HG03039 (cell line): ENCODE results near the gene RBL1.

Experiments
- ATAC-seq: cut with Tn5 transposase; IDR thresholded peaks from one replicate; pipeline ENCODE4 v1.9.1; 2021; ENCODE audit warnings: mild to moderate bottlenecking, moderate library complexity; ENCODE audit not compliant: unreplicated experiment

The RBL1 gene

GRCh38 chr20:36951979-36952738 lies 143.6 kb downstream of the RBL1 start:
- ATAC-seq: no peak

DNA sequence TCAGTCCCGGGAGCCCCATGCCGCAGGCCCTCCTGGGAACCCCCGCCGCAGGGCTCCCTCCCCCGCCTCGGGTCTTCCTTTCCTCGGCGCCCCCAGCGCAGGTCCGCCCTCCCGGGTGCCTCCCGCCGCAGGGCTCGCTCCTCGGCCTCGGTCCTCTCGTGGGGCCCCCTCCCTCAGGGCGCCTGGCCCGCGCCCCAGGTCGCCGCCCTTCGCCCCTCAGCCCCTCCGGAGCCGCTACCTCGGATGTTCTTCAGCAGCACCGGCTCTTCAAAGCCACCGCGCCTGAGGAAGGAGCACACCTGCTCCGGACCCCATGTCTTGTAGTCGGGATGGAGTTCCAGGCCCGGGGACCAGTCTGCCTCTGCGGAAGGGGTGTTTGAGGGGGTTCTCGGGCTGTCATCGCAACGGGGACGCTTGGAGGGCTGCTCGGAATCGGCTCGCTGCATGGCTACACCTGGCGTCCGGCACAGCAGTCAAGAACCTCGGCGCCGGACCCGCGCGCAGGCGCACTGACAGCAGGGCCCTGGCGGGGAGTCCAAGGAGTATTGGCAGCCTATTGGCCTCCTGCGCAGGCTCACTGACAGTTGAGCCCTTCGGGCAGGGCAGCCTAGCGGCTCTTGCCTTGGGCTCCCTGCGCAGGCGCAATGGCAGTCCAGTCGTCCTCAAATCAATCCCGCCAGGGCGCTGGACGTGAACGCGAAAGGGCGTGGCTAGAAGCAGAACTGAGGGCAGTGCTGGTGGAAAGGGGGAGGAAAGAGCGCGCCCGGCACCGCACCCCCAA lies 144.4 kb downstream of the RBL1 start, which contains the start of gene SAMHD1:
TSS of gene SAMHD1 (minus strand) at position 511 of the 781 bp plus-strand sequence. CDS start at position 446, 65 bp downstream.
- peak; percentile 81 for ATAC-seq

DNA sequence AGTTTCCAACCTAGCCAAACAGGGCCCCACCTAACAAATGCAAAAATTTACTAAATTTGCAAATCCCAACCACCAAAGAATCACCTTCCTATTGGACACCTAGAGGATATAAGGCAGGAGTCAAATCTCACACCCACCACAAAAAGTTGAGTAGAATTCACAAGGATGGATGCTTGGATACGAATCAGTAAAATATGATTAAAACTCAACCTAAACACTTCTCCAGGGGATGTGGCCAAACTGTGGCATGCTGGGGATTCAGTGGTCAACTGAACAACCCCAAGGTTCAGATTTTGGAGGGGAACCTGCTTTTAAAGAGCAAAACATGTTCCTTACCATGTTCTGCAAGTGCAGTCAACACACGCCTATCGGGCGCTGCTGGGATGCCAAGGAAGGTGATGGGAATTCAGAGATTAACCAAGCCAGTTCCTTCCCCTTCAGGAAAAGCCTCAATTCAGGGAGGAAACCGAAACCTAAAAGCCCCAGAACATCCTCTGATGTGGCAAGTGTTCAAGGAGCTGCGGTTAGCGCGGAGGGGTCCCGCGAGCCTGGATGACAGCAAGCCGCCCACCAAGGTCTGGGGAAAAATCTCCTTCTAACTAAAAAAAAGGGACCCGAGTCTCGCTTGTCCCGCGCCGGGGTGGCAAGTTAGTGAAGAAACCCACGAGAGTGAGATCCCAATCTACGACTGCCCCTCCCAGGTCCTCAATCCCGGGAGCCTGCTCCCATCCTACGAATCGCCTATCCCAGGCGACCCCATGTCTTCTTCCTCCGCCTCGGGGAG lies 145.2 kb downstream of the RBL1 start:
- no peak for ATAC-seq
